Adrenal gland (tissue), 5 donors: Measurements from ENCODE around the gene HPCAL4.

ENCODE experiments used
- CTCF ChIP-seq, 6 experiments: fragments of 450-650 bp in 4 of 6; fragments of 200-600 bp in 2 of 6; sonication (generic) in 1 of 6; IDR thresholded peaks; 1 replicate in 5 of 6; 2 replicates in 1 of 6; pipeline versions ENCODE4 v1.5.1 to v1.8.0; 2016 to 2021; ENCODE audit warnings: antibody characterized with exemption in 6 of 6, mild to moderate bottlenecking in 2 of 6, moderate library complexity in 1 of 6
- POLR2A ChIP-seq, 2 donors: fragments of 450-650 bp; IDR thresholded peaks; one replicate each; pipeline ENCODE4 v1.6.1; 2017; ENCODE audit warnings: antibody characterized with exemption in 2 of 2, mild to moderate bottlenecking in 2 of 2, moderate library complexity in 1 of 2
- donor health status: DM: no; HTN: no; CAD: no.

DNA sequence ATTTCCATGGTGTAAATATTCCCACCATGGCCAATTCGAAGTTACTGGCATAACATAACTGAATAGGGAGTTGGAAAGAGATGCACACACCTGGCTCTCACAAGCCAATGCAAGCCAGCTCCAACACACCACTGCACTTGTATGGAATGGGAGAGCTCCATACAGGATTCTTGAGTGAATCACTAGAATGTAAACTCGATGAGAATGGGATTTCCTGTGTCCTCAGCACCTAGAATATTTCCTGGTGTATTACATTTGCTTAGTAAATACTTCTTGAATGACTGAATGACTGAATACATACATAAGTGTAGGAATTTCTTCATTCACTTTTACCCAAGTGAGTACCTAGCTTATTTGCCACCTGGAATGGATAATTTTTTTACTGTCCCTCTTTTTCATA lies 31.3 kb upstream of the HPCAL4 start:
- no peak for TF ChIP-seq CTCF (IDR thresholded peaks at IDR 0.05)
- TF ChIP-seq POLR2A (IDR thresholded peaks at IDR 0.05), result no peak
